Astrocyte (in vitro differentiated cells and primary cell): ENCODE measurements around the gene PKNOX2. TPM values are rescaled to one million over a fixed set of nuclear protein-coding genes. Genes with fewer than 3 reads are reported as not detected.

Source experiments
- DNase-seq: peaks from one replicate; pipeline ENCODE4 v3.0.0-alpha.2; 2010; ENCODE audit warnings: low read depth
- FAIRE-seq: peaks from 2 replicates; lab custom pipeline; 2011; peaks lifted over from hg19 to GRCh38; lab: Jason Lieb, UNC
- H2AFZ ChIP-seq: 2 replicates; pipeline ENCODE4 v1.6.0; 2012; ENCODE audit warnings: low read depth, low read length, inconsistent platforms
- H3K27ac ChIP-seq: 2 replicates; pipeline ENCODE4 v1.5.1; 2011; ENCODE audit warnings: low read depth, low read length, inconsistent platforms
- H3K27me3 ChIP-seq: 2 replicates; pipeline ENCODE4 v1.6.0; 2011; ENCODE audit warnings: low read length, inconsistent platforms; ENCODE audit not compliant: insufficient read depth
- H3K36me3 ChIP-seq: 2 replicates; pipeline ENCODE4 v1.5.1; 2011; ENCODE audit warnings: low read length, inconsistent platforms; ENCODE audit not compliant: insufficient read depth
- H3K4me1 ChIP-seq: 2 replicates; pipeline ENCODE4 v1.5.1; 2011; ENCODE audit warnings: low read length, inconsistent platforms; ENCODE audit not compliant: insufficient read depth
- H3K4me2 ChIP-seq: 2 replicates; pipeline ENCODE4 v1.6.0; 2012; ENCODE audit warnings: low read length, inconsistent platforms
- H3K4me3 ChIP-seq: 2 replicates; pipeline ENCODE4 v1.5.1; 2011; ENCODE audit warnings: low read depth, mild to moderate bottlenecking, low read length, inconsistent platforms; ENCODE audit not compliant: insufficient read depth
- H3K79me2 ChIP-seq: 2 replicates; pipeline ENCODE4 v1.6.0; 2012; ENCODE audit warnings: mild to moderate bottlenecking, low read length, inconsistent platforms; ENCODE audit not compliant: insufficient read depth
- H3K9ac ChIP-seq: 2 replicates; pipeline ENCODE4 v1.6.0; 2012; ENCODE audit warnings: mild to moderate bottlenecking, low read length, inconsistent platforms
- H3K9me3 ChIP-seq: 2 replicates; pipeline ENCODE4 v1.5.1; 2012; ENCODE audit warnings: low read depth, mild to moderate bottlenecking, low read length, inconsistent platforms; ENCODE audit not compliant: insufficient read depth
- H4K20me1 ChIP-seq: 2 replicates; pipeline ENCODE4 v1.6.0; 2012; ENCODE audit warnings: low read length, inconsistent platforms; ENCODE audit not compliant: insufficient read depth
- H3K27ac Mint-ChIP-seq: one replicate; pipeline ENCODE4 v1.8.0; 2021; ENCODE audit warnings: mild to moderate bottlenecking, mixed read lengths; ENCODE audit not compliant: unreplicated experiment
- H3K27me3 Mint-ChIP-seq: one replicate; pipeline ENCODE4 v1.8.0; 2021; ENCODE audit warnings: low read depth, mixed read lengths; ENCODE audit not compliant: unreplicated experiment
- H3K36me3 Mint-ChIP-seq: one replicate; pipeline ENCODE4 v1.8.0; 2021; ENCODE audit warnings: low read depth, mixed read lengths; ENCODE audit not compliant: unreplicated experiment
- H3K4me1 Mint-ChIP-seq: one replicate; pipeline ENCODE4 v1.8.0; 2021; ENCODE audit warnings: low read depth, mixed read lengths; ENCODE audit not compliant: unreplicated experiment
- H3K4me3 Mint-ChIP-seq: one replicate; pipeline ENCODE4 v1.8.0; 2021; ENCODE audit warnings: mild to moderate bottlenecking, moderate library complexity, mixed read lengths; ENCODE audit not compliant: unreplicated experiment
- H3K9me3 Mint-ChIP-seq: one replicate; pipeline ENCODE4 v1.8.0; 2021; ENCODE audit warnings: mild to moderate bottlenecking, mixed read lengths; ENCODE audit not compliant: unreplicated experiment
- CTCF ChIP-seq: IDR thresholded peaks from 2 replicates; pipeline ENCODE4 v1.5.1; 2011; ENCODE audit warnings: low read depth, mild to moderate bottlenecking, inconsistent platforms, low read length, moderate library complexity; ENCODE audit not compliant: insufficient read depth
- EZH2 ChIP-seq: IDR thresholded peaks from 2 replicates; pipeline ENCODE4 v1.6.1; 2012; ENCODE audit warnings: mild to moderate bottlenecking, low read length, inconsistent platforms; ENCODE audit not compliant: insufficient read depth
- total RNA-seq: library from RNA; stranded (reverse); gene quantifications from 2 replicates; pipeline ENCODE4 v1.2.1, GENCODE V29; 2021

The PKNOX2 gene
- total RNA-seq, 1 donor from 2014 or later, result 53.4 TPM

- Mint-ChIP-seq H3K27me3 (no peaks in the 10 kb centered on the region), H3K4me1 (peaks cover 50% of the 10 kb centered on the region), H3K27ac (peak overlapping the region; percentile 84), H3K9me3 (no peaks in the 10 kb centered on the region), H3K36me3 (peaks cover 22% of the 10 kb centered on the region), H3K4me3 (peak overlapping the region; percentile 80)
- no peaks in the 10 kb centered on the region for H3K36me3 ChIP-seq
- H3K27me3 ChIP-seq, result no peaks in the 10 kb centered on the region
- H3K4me3 ChIP-seq, result no peak overlapping the region
- peak overlapping the region; percentile 96 for H3K4me2 ChIP-seq
- peaks cover 64% of the 10 kb centered on the region for H3K79me2 ChIP-seq
- peak overlapping the region; percentile 83 for H3K27ac ChIP-seq
- peaks cover 30% of the 10 kb centered on the region for H4K20me1 ChIP-seq
- no peaks in the 10 kb centered on the region for H3K9me3 ChIP-seq
- peak overlapping the region; percentile 92 for H3K9ac ChIP-seq
- no peak for TF ChIP-seq EZH2
- TF ChIP-seq CTCF, result no peak
- peaks cover 47% of the 10 kb centered on the region for H3K4me1 ChIP-seq
- DNase-seq (no peak), FAIRE-seq (no peak)
- H2AFZ ChIP-seq, result no peak overlapping the region
Measured at GRCh38 chr11:125168918-125169456, 4.4 kb downstream of the PKNOX2 start.

DNA sequence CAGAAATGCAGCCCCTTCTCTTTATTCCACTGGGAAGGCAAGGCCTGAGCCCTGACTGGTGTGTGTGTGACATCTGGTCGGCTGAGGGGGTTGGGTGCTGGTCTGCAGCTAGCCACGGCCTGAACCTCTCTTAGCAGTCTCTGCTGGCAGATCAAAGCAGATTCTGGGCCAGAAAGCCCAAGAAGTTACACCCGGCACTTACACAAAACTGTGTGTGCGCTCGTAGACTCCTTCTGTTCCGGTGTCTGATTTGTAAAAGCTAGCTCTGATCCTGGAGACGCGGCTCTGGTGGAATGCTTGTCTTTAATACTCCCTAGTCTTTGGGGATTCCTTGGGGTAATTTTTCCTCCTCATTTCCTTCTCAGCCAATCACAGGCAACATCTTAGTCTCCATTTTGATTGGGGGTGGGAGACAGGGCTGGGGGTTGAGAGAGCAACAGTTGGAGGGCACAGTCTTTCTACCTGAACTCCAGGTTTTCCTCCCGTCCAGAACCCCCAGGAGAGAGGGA lies 5.5 kb downstream of the PKNOX2 start:
- no peak for FAIRE-seq
- peak overlapping the region; percentile 64 for H2AFZ ChIP-seq
- DNase-seq, result no peak
- Mint-ChIP-seq H3K9me3 (no peaks in the 10 kb centered on the region), H3K4me1 (peaks cover 53% of the 10 kb centered on the region), H3K27me3 (no peaks in the 10 kb centered on the region), H3K36me3 (peaks cover 24% of the 10 kb centered on the region), H3K4me3 (peak overlapping the region; percentile 74), H3K27ac (peak overlapping the region; percentile 93)
- H4K20me1 ChIP-seq, result peaks cover 39% of the 10 kb centered on the region
- H3K9me3 ChIP-seq, result no peaks in the 10 kb centered on the region
- H3K27me3 ChIP-seq, result no peaks in the 10 kb centered on the region
- H3K79me2 ChIP-seq, result peaks cover 70% of the 10 kb centered on the region
- H3K4me2 ChIP-seq, result peak overlapping the region; percentile 96
- peaks cover 46% of the 10 kb centered on the region for H3K4me1 ChIP-seq
- H3K9ac ChIP-seq, result peak overlapping the region; percentile 92
- peak overlapping the region; percentile 0 for H3K4me3 ChIP-seq
- TF ChIP-seq CTCF (no peak), EZH2 (no peak)
- H3K36me3 ChIP-seq, result no peaks in the 10 kb centered on the region
- H3K27ac ChIP-seq, result peak overlapping the region; percentile 83

- TF ChIP-seq EZH2 (no peak), CTCF (no peak)
- H3K4me3 Mint-ChIP-seq, result peak overlapping the region; percentile 74
- Histone ChIP-seq H3K36me3 (no peaks in the 10 kb centered on the region), H3K27ac (peak overlapping the region; percentile 83), H3K27me3 (no peaks in the 10 kb centered on the region), H4K20me1 (peaks cover 44% of the 10 kb centered on the region), H3K4me1 (peaks cover 51% of the 10 kb centered on the region), H3K9ac (peak overlapping the region; percentile 92), H3K9me3 (no peaks in the 10 kb centered on the region), H3K4me3 (peak overlapping the region; percentile 0), H3K79me2 (peaks cover 70% of the 10 kb centered on the region), H3K4me2 (peak overlapping the region; percentile 96), H2AFZ (peak overlapping the region; percentile 64)
- FAIRE-seq (no peak), DNase-seq (peak; percentile 94)
- H3K36me3 Mint-ChIP-seq, result peaks cover 21% of the 10 kb centered on the region
- no peaks in the 10 kb centered on the region for H3K27me3 Mint-ChIP-seq
- peak overlapping the region; percentile 93 for H3K27ac Mint-ChIP-seq
- H3K9me3 Mint-ChIP-seq, result no peaks in the 10 kb centered on the region
- peaks cover 57% of the 10 kb centered on the region for H3K4me1 Mint-ChIP-seq
Measured at GRCh38 chr11:125170510-125171031, 6.0 kb downstream of the PKNOX2 start.
